HCT116 (cell line): Measurements from ENCODE around the gene HHIPL2. TPM values are rescaled to one million over a fixed set of nuclear protein-coding genes. Genes with fewer than 3 reads are reported as not detected.
"Not testable (repeated sequence)": the region's sequence is repeated elsewhere in the genome, so short reads cannot be mapped to it uniquely, and the experiment has no call there.

ENCODE experiments used
- ATAC-seq: fragments of 200-7000 bp; cut with Tn5 transposase; 2 replicates; pipeline ENCODE4 v1.9.1; 2020; ENCODE audit warnings: mild to moderate bottlenecking, moderate library complexity
- BruUV-seq: library from RNA; stranded (reverse); fragments of 400-500 nt; replicated peaks from 2 replicates; lab custom pipeline; 2021; lab: Mats Ljungman, UMichigan
- CTCF ChIA-PET: fragments of 300-600 bp; sonication (Branson Sonifier 250); formaldehyde crosslinking; loops from one replicate; lab custom pipeline; 2021; ENCODE audit warnings: antibody characterized with exemption; lab: Charles Lee
- POLR2A ChIA-PET: fragments of 300-600, 350-600 bp; sonication (Branson Sonifier 250); formaldehyde crosslinking; loops from one replicate; lab custom pipeline; 2021; ENCODE audit warnings: antibody characterized with exemption; lab: Charles Lee
- RAD21 ChIA-PET, 2 experiments: fragments of 300-600 bp; sonication (Branson Sonifier 250); formaldehyde crosslinking; loops; one replicate each; lab custom pipeline; 2023; ENCODE audit warnings: low total read pairs in 2 of 2; ENCODE audit not compliant: uncharacterized antibody in 2 of 2, unreplicated experiment in 2 of 2, low non-redundant PET in 1 of 2; lab: Charles Lee
- DNase-seq: peaks from one replicate; pipeline ENCODE4 v3.0.0-alpha.2; 2010; ENCODE audit warnings: low read depth, low spot score
- H2AFZ ChIP-seq: fragments of 200-600 bp; shearing (Covaris generic), sonication (generic); 2 replicates; pipeline ENCODE4 v1.6.1; 2017; ENCODE audit warnings: low read depth, mixed run types, mixed read lengths, antibody characterized with exemption, low read length; ENCODE audit not compliant: poor library complexity, severe bottlenecking
- H3K27ac ChIP-seq: 2 replicates; pipeline ENCODE4 v1.5.1; 2012; ENCODE audit warnings: low read depth, low read length
- H3K27me3 ChIP-seq: fragments of 200-600 bp; sonication (generic); 2 replicates; pipeline ENCODE4 v1.6.1; 2016; ENCODE audit warnings: mixed run types, low read length, mixed read lengths; ENCODE audit not compliant: insufficient read depth
- H3K36me3 ChIP-seq, 2 experiments: fragments of 200-500 bp in 1 of 2; fragments of 200-600 bp in 1 of 2; sonication (Bioruptor generic) in 1 of 2; sonication (generic) in 1 of 2; 2 replicates each; pipeline versions ENCODE4 v1.5.1 to v1.6.1; 2014 to 2016; ENCODE audit warnings: low read length in 2 of 2, inconsistent platforms in 1 of 2, mixed read lengths in 1 of 2, mixed run types in 1 of 2; ENCODE audit not compliant: insufficient read depth in 2 of 2, control insufficient read depth in 1 of 2
- H3K4me1 ChIP-seq, 2 experiments: fragments of 200-600 bp in 1 of 2; sonication (generic) in 1 of 2; 2 replicates each; pipeline versions ENCODE4 v1.5.1 to v1.6.1; 2012 to 2017; ENCODE audit warnings: low read length in 2 of 2, inconsistent platforms in 1 of 2, mild to moderate bottlenecking in 1 of 2, mixed read lengths in 1 of 2, mixed run types in 1 of 2, moderate library complexity in 1 of 2; ENCODE audit not compliant: insufficient read depth in 2 of 2, control insufficient read depth in 1 of 2
- H3K4me2 ChIP-seq: fragments of 200-600 bp; sonication (generic); 2 replicates; pipeline ENCODE4 v1.6.1; 2017; ENCODE audit warnings: mixed run types, low read length, mixed read lengths
- H3K4me3 ChIP-seq, 2 experiments: fragments of 200-600 bp in 1 of 2; sonication (generic) in 1 of 2; replicated peaks in 1 of 2; 2 replicates each; pipeline ENCODE4 v1.5.1; 2011 to 2016; ENCODE audit warnings: low read length in 2 of 2, control low read depth in 1 of 2, low read depth in 1 of 2, mild to moderate bottlenecking in 1 of 2, mixed read lengths in 1 of 2, mixed run types in 1 of 2
- H3K79me2 ChIP-seq: fragments of 200-600 bp; sonication (generic); 2 replicates; pipeline ENCODE4 v1.6.1; 2017; ENCODE audit warnings: mild to moderate bottlenecking, mixed run types, low read length, moderate library complexity, mixed read lengths; ENCODE audit not compliant: insufficient read depth
- H3K9ac ChIP-seq: fragments of 200-600 bp; sonication (generic); 2 replicates; pipeline ENCODE4 v1.6.1; 2016; ENCODE audit warnings: low read length, mixed read lengths
- H3K9me2 ChIP-seq: fragments of 200-600 bp; sonication (generic), shearing (Covaris generic); 2 replicates; pipeline ENCODE4 v1.6.1; 2017; ENCODE audit warnings: mixed run types, mild to moderate bottlenecking, moderate library complexity; ENCODE audit not compliant: insufficient read depth
- H3K9me3 ChIP-seq, 2 experiments: fragments of 200-500 bp in 1 of 2; fragments of 200-600 bp in 1 of 2; sonication (Bioruptor generic) in 1 of 2; sonication (generic) in 1 of 2; 2 replicates each; pipeline ENCODE4 v1.6.1; 2014 to 2017; ENCODE audit warnings: low read length in 2 of 2, mixed read lengths in 2 of 2, inconsistent platforms in 1 of 2, low read depth in 1 of 2, mild to moderate bottlenecking in 1 of 2, mixed run types in 1 of 2, moderate library complexity in 1 of 2; ENCODE audit not compliant: control insufficient read depth in 1 of 2, insufficient read depth in 1 of 2
- H4K20me1 ChIP-seq: fragments of 200-600 bp; sonication (generic), shearing (Covaris generic); 2 replicates; pipeline ENCODE4 v1.6.1; 2017; ENCODE audit warnings: mixed run types, mild to moderate bottlenecking, moderate library complexity; ENCODE audit not compliant: insufficient read depth
- intact Hi-C: fragments of 100-400 bp; cut with micrococcal nuclease; formaldehyde crosslinking; loops from 2 replicates; pipeline ENCODE4 v1.10.0; 2022
- total RNA-seq: library from RNA; stranded (reverse); gene quantifications from one replicate; pipeline ENCODE4 v1.2.1, GENCODE V29; 2021; ENCODE audit not compliant: unreplicated experiment

The HHIPL2 gene
- total RNA-seq, 1 experiment from 2014 or later: 0.27 TPM

DNA sequence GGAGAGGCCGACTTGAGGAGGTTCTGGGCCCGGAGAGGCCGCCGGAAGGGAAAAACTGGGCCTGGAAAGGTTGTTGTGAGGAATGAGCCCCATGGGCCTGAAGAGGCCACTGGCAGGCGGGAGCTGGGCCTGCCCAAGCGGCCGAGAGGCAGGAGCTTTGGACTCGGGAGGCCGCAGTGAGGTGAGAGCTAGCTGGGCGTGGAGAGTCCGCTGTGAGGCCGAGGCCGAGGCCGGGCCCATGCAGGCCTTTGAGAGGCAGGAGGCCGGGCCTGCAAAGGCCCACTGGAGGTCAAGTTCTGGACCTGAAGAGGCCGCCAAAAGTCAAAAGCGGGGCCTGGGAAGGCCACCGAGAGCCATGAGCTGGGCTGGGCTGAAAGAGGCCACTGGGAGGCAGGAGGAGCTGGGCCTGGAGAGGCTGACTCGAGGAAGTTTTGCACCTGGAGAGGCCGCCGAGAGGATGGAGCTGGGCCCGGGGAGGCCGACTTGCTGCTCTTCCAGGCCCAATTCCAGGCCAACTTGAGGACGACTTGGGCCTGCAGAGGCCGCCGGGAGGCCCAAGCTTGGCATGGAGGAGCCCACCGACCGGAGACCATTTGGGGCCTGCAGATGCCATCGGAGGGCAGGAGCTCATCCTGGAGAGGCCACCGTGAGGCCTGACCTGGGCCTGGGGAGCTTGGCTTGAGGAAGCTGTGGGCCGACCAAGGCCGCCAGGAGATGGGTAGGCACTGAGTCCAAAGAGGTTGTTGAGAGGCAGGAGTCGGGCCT lies 74.9 kb downstream of the HHIPL2 start:
- CTCF ChIA-PET, RAD21 ChIA-PET, BruUV-seq: not testable (repeated sequence)

More for the DNA sequence above, 74.9 kb downstream of the HHIPL2 start:
- H3K4me3 ChIP-seq, H3K9me3 ChIP-seq, DNase-seq, H3K27me3 ChIP-seq, ATAC-seq, H3K27ac ChIP-seq, H3K79me2 ChIP-seq, H3K9me2 ChIP-seq, H3K36me3 ChIP-seq, POLR2A ChIA-PET, intact Hi-C loops, H3K4me2 ChIP-seq, H4K20me1 ChIP-seq, H3K9ac ChIP-seq, H3K4me1 ChIP-seq, H2AFZ ChIP-seq: not testable (repeated sequence)

Other genes starting within 250 kb of the HHIPL2 start
- gene TAF1A, start 41.8 kb upstream of the HHIPL2 start, total RNA-seq: 21.4 TPM
- 62.7 TPM for gene MIA3, start 70.0 kb upstream of the HHIPL2 start, total RNA-seq
- 53.2 TPM for gene AIDA, start 164.4 kb upstream of the HHIPL2 start, total RNA-seq
- 44.9 TPM for gene BROX, start 164.5 kb upstream of the HHIPL2 start, total RNA-seq
- not detected for gene FAM177B, start 189.1 kb upstream of the HHIPL2 start, total RNA-seq